Brain microvascular endothelial cell (primary cell): Measurements from ENCODE around the gene FBXL15.

Experiments
- DNase-seq: peaks from one replicate; pipeline ENCODE4 v3.0.0-alpha.2; 2020
- H3K27ac ChIP-seq: fragments of 250-450 bp; sonication (Bioruptor Pico); 2 replicates; pipeline ENCODE4 v1.5.1; 2020; ENCODE audit warnings: mild to moderate bottlenecking, moderate library complexity
- H3K27me3 ChIP-seq: fragments of 250-450 bp; sonication (Bioruptor Pico); replicated peaks from 2 replicates; pipeline ENCODE4 v1.5.1; 2020; ENCODE audit warnings: mild to moderate bottlenecking
- H3K36me3 ChIP-seq: fragments of 250-450 bp; sonication (Bioruptor Pico); replicated peaks from 2 replicates; pipeline ENCODE4 v1.5.1; 2020; ENCODE audit warnings: mild to moderate bottlenecking
- H3K4me3 ChIP-seq: 2 replicates; pipeline ENCODE4 v1.5.1; 2011; ENCODE audit warnings: low read depth, mild to moderate bottlenecking, control low read depth, low read length, moderate library complexity
- CTCF ChIP-seq: IDR thresholded peaks from 2 replicates; pipeline ENCODE4 v1.5.1; 2011; ENCODE audit warnings: low read depth, mild to moderate bottlenecking, moderate library complexity, low read length, control low read depth, inconsistent platforms; ENCODE audit errors: missing control alignments
- in situ Hi-C: cut with HindIII; loops from 2 replicates; pipeline ENCODE4 v1.10.0; 2017; ENCODE audit warnings: low sequenced_read_pairs, low pct_ligation_motif_present

The FBXL15 gene, protein sequence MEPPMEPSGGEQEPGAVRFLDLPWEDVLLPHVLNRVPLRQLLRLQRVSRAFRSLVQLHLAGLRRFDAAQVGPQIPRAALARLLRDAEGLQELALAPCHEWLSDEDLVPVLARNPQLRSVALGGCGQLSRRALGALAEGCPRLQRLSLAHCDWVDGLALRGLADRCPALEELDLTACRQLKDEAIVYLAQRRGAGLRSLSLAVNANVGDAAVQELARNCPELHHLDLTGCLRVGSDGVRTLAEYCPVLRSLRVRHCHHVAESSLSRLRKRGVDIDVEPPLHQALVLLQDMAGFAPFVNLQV

GRCh38 chr10:102420714-102421506, at the start of gene FBXL15:
Gene FBXL15, plus strand, starts transcription at chr10:102420836. Its CDS starts 294 bp downstream, at chr10:102421130.
- in situ Hi-C loops: no loop called here
- H3K36me3 ChIP-seq: peaks cover 7% of the 10 kb centered on the region
- H3K27ac ChIP-seq: peak within 1 kb of the TSS; percentile 44
- TF ChIP-seq CTCF: no peak
- DNase-seq: peak; percentile 95
- H3K27me3 ChIP-seq: peaks cover 7% of the 10 kb centered on the region
- peak within 1 kb of the TSS; percentile 87 for H3K4me3 ChIP-seq

DNA sequence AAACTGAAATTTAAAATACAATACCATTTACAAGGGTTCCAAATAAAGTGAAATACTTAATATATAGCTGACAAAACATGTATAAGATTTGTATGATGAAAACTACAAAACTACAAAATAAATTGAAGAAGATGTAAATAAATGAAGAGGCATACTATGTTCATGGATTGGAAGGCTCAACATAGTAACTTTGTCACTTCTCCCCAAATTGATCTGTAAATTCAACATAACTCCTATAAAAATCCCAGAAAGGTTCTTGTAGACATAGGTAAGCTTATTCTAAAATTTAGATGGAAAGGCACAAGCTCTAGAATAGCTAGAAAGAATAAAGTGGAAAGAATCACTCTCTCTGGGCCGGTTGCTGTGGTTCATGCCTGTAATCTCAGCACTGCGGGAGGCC, 49.3 kb upstream of the FBXL15 start:
- Histone ChIP-seq H3K4me3 (no peak overlapping the region), H3K27ac (no peak overlapping the region), H3K27me3 (no peaks in the 10 kb centered on the region), H3K36me3 (peaks cover 85% of the 10 kb centered on the region)
- DNase-seq: no peak
- no peak for TF ChIP-seq CTCF
- in situ Hi-C loops: no loop called here

DNA sequence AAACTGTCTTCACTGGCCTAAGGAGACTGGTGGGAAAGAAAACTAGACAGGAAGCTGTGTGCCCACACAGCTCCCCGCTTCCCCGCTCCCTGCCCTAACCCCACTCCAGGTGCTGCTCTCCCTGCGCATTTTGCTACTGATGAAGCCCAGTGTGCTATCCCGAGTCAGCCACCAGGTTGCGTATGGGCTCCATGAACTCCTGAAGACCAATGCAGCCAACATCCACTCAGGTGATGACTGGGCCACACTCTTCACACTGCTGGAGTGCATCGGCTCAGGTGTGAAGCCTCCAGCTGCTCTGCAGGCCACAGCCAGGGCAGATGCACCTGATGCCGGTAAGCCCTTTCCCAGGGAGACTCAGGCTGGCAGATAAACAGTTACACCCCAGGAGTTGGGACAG, 45.4 kb upstream of the FBXL15 start:
- no peak overlapping the region for H3K27ac ChIP-seq
- DNase-seq: no peak
- peaks cover 81% of the 10 kb centered on the region for H3K36me3 ChIP-seq
- no peak overlapping the region for H3K4me3 ChIP-seq
- in situ Hi-C loops: no loop called here
- TF ChIP-seq CTCF: peak; percentile 27
- H3K27me3 ChIP-seq: no peaks in the 10 kb centered on the region

- Histone ChIP-seq H3K27ac (no peak overlapping the region), H3K27me3 (no peaks in the 10 kb centered on the region), H3K36me3 (peaks cover 81% of the 10 kb centered on the region), H3K4me3 (no peak overlapping the region)
- in situ Hi-C loops: no loop called here
- no peak for TF ChIP-seq CTCF
- no peak for DNase-seq
Observed at GRCh38 chr10:102375867-102376266, 44.8 kb upstream of the FBXL15 start.

DNA sequence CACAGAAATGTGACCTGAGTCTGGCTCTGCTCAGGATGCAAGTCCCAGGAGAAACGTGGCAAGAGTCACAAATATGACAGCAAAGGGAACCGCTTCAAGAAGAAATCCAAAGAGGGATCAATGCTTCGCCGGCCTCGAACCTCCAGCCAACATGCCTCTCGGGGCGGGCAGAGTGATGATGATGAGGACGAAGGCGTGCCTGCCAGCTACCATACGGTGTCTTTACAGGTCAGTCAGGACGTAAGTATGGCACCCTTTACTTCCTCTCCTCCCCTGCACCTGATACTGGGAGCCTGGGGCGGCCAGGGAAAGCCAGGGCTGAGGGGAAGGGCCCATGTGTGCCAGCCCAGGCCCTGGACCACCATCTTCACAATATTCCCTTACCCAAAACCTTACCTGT, 43.7 kb upstream of the FBXL15 start:
- TF ChIP-seq CTCF: no peak
- Histone ChIP-seq H3K36me3 (peaks cover 86% of the 10 kb centered on the region), H3K27me3 (no peaks in the 10 kb centered on the region), H3K4me3 (no peak overlapping the region), H3K27ac (no peak overlapping the region)
- no peak for DNase-seq
- in situ Hi-C loops: no loop called here
